ENCODE results near the gene FAR2. TPM values are rescaled to one million over a fixed set of nuclear protein-coding genes. Genes with fewer than 3 reads are reported as not detected.
"Not testable (repeated sequence)": the region's sequence is repeated elsewhere in the genome, so short reads cannot be mapped to it uniquely, and the experiment has no call there.

FAR2 gene
- total RNA-seq, 5 donors from 2014 or later (not counting 1 experiment from before 2014, with no cell fraction given), result 2.2 to 6.8 (median 4.9) TPM

- Histone ChIP-seq H3K9me3 (peaks cover 2% of the 10 kb centered on the region), H3K4me3 (ENCODE audit: control insufficient read depth in 1 of 2, extremely low read depth in 1 of 2, low read length in 1 of 2) (no peak overlapping the region), H3K27ac (ENCODE audit: low read length) (no peak overlapping the region), H3K27me3 (replicated peaks in 1 of 2; ENCODE audit: control insufficient read depth in 2 of 2, extremely low read depth in 1 of 2, insufficient read depth in 2 of 2, low read length in 1 of 2) (peaks cover 0 to 8% of the 10 kb centered on the region in 2 experiments), H3K36me3 (ENCODE audit: control insufficient read depth in 2 of 2, extremely low read depth in 1 of 2, insufficient read depth in 1 of 2, low read length in 1 of 2) (no peaks in the 10 kb centered on the region), H3K4me1 (ENCODE audit: control insufficient read depth in 1 of 2, extremely low read depth in 1 of 2, insufficient read depth in 2 of 2, low read length in 2 of 2) (no peaks in the 10 kb centered on the region)
- POLR2A ChIA-PET, result no interaction called here
- ATAC-seq (replicated peaks in 1 of 4) (no peak), DNase-seq (no peak)
- Mint-ChIP-seq H3K4me1 (no peaks in the 10 kb centered on the region), H3K4me3 (no peak overlapping the region), H3K27ac (no peak overlapping the region), H3K9me3 (peaks cover 11 to 27% (median 13%) of the 10 kb centered on the region in 3 donors), H3K27me3 (peaks cover 0 to 2% of the 10 kb centered on the region in 2 donors), H3K36me3 (peaks cover 10% of the 10 kb centered on the region)
- CTCF ChIA-PET, result no interaction called here
- WGBS (ENCODE audit: insufficient coverage), result no CpG with 5 or more reads among the region's 2 CpGs
Measured at GRCh38 chr12:29113101-29113500, 36.0 kb upstream of the FAR2 start.

- ChIA-PET POLR2A (no interaction called here), CTCF (no interaction called here)
- Mint-ChIP-seq H3K27ac (no peak overlapping the region), H3K27me3 (peaks cover 0 to 9% of the 10 kb centered on the region in 2 donors), H3K4me3 (no peak overlapping the region), H3K36me3 (no peaks in the 10 kb centered on the region), H3K9me3 (peaks cover under 1 to 5% (median 2%) of the 10 kb centered on the region in 3 donors), H3K4me1 (no peaks in the 10 kb centered on the region)
- no peak overlapping the region for H3K4me3 ChIP-seq (ENCODE audit: control insufficient read depth in 1 of 2, extremely low read depth in 1 of 2, low read length in 1 of 2)
- H3K27me3 ChIP-seq (replicated peaks in 1 of 2; ENCODE audit: control insufficient read depth in 2 of 2, extremely low read depth in 1 of 2, insufficient read depth in 2 of 2, low read length in 1 of 2), result peaks cover 0 to 8% of the 10 kb centered on the region in 2 experiments
- DNase-seq (no peak), ATAC-seq (replicated peaks in 1 of 4) (no peak)
- WGBS (ENCODE audit: insufficient coverage), result 80% methylated on average over 1 of the region's 3 CpGs
- H3K27ac ChIP-seq (ENCODE audit: low read length), result no peak overlapping the region
- no peaks in the 10 kb centered on the region for H3K36me3 ChIP-seq (ENCODE audit: control insufficient read depth in 2 of 2, extremely low read depth in 1 of 2, insufficient read depth in 1 of 2, low read length in 1 of 2)
- no peaks in the 10 kb centered on the region for H3K9me3 ChIP-seq
- H3K4me1 ChIP-seq (ENCODE audit: control insufficient read depth in 1 of 2, extremely low read depth in 1 of 2, insufficient read depth in 2 of 2, low read length in 2 of 2), result no peaks in the 10 kb centered on the region
Measured at GRCh38 chr12:29116414-29116813, 32.7 kb upstream of the FAR2 start.

- Mint-ChIP-seq H3K4me3 (no peak overlapping the region), H3K27ac (no peak overlapping the region), H3K36me3 (no peaks in the 10 kb centered on the region), H3K4me1 (no peaks in the 10 kb centered on the region), H3K9me3 (no peaks in the 10 kb centered on the region), H3K27me3 (peaks cover 0 to 6% of the 10 kb centered on the region in 2 donors)
- no peaks in the 10 kb centered on the region for H3K27me3 ChIP-seq (replicated peaks in 1 of 2; ENCODE audit: control insufficient read depth in 2 of 2, extremely low read depth in 1 of 2, insufficient read depth in 2 of 2, low read length in 1 of 2)
- no peaks in the 10 kb centered on the region for H3K9me3 ChIP-seq
- H3K4me1 ChIP-seq (ENCODE audit: control insufficient read depth in 1 of 2, extremely low read depth in 1 of 2, insufficient read depth in 2 of 2, low read length in 2 of 2), result no peaks in the 10 kb centered on the region
- H3K36me3 ChIP-seq (ENCODE audit: control insufficient read depth in 2 of 2, extremely low read depth in 1 of 2, insufficient read depth in 1 of 2, low read length in 1 of 2), result no peaks in the 10 kb centered on the region
- no peak overlapping the region for H3K27ac ChIP-seq (ENCODE audit: low read length)
- POLR2A ChIA-PET, result no interaction called here
- H3K4me3 ChIP-seq (ENCODE audit: control insufficient read depth in 1 of 2, extremely low read depth in 1 of 2, low read length in 1 of 2), result no peak overlapping the region
- WGBS (ENCODE audit: insufficient coverage), result 100% methylated on average over 1 of the region's 1 CpG
- CTCF ChIA-PET, result interaction anchor here in 1 of 2 donors (0.6 kb wide), 1 partner anchor 40 kb away, joined by 3 read pairs; no protein-coding TSS in a partner anchor
- ATAC-seq (replicated peaks in 1 of 4) (no peak), DNase-seq (no peak)
Measured at GRCh38 chr12:29131539-29131938, 17.5 kb upstream of the FAR2 start.

- 100% methylated on average over 1 of the region's 6 CpGs for WGBS (ENCODE audit: insufficient coverage)
Measured at GRCh38 chr12:29132316-29132715, 16.8 kb upstream of the FAR2 start.

GRCh38 chr12:29133181-29133580, 15.9 kb upstream of the FAR2 start:
- no peaks in the 10 kb centered on the region for H3K27me3 ChIP-seq (replicated peaks in 1 of 2; ENCODE audit: control insufficient read depth in 2 of 2, extremely low read depth in 1 of 2, insufficient read depth in 2 of 2, low read length in 1 of 2)
- no peak for ATAC-seq (replicated peaks in 1 of 4)
- WGBS (ENCODE audit: insufficient coverage), result no CpG with 5 or more reads among the region's 2 CpGs

More at GRCh38 chr12:29132316-29132715, 16.8 kb upstream of the FAR2 start:
- no peaks in the 10 kb centered on the region for H3K9me3 ChIP-seq
- no peaks in the 10 kb centered on the region for H3K4me1 ChIP-seq (ENCODE audit: control insufficient read depth in 1 of 2, extremely low read depth in 1 of 2, insufficient read depth in 2 of 2, low read length in 2 of 2)
- DNase-seq (no peak), ATAC-seq (replicated peaks in 1 of 4) (no peak)
- H3K27ac ChIP-seq (ENCODE audit: low read length), result no peak overlapping the region
- H3K4me3 Mint-ChIP-seq, result no peak overlapping the region
- peaks cover 0 to 10% of the 10 kb centered on the region in 2 donors for H3K27me3 Mint-ChIP-seq
- no peak overlapping the region for H3K27ac Mint-ChIP-seq
- no peaks in the 10 kb centered on the region for H3K4me1 Mint-ChIP-seq
- no peak overlapping the region for H3K4me3 ChIP-seq (ENCODE audit: control insufficient read depth in 1 of 2, extremely low read depth in 1 of 2, low read length in 1 of 2)
- H3K27me3 ChIP-seq (replicated peaks in 1 of 2; ENCODE audit: control insufficient read depth in 2 of 2, extremely low read depth in 1 of 2, insufficient read depth in 2 of 2, low read length in 1 of 2), result no peaks in the 10 kb centered on the region
- no peaks in the 10 kb centered on the region for H3K36me3 Mint-ChIP-seq
- ChIA-PET CTCF (no interaction called here), POLR2A (no interaction called here)
- H3K36me3 ChIP-seq (ENCODE audit: control insufficient read depth in 2 of 2, extremely low read depth in 1 of 2, insufficient read depth in 1 of 2, low read length in 1 of 2), result no peaks in the 10 kb centered on the region
- no peaks in the 10 kb centered on the region for H3K9me3 Mint-ChIP-seq

GRCh38 chr12:29133680-29134079, 15.4 kb upstream of the FAR2 start:
- H3K27me3 ChIP-seq (replicated peaks in 1 of 2; ENCODE audit: control insufficient read depth in 2 of 2, extremely low read depth in 1 of 2, insufficient read depth in 2 of 2, low read length in 1 of 2), result no peaks in the 10 kb centered on the region
- no peaks in the 10 kb centered on the region for H3K4me1 ChIP-seq (ENCODE audit: control insufficient read depth in 1 of 2, extremely low read depth in 1 of 2, insufficient read depth in 2 of 2, low read length in 2 of 2)
- H3K9me3 ChIP-seq, result no peaks in the 10 kb centered on the region
- H3K36me3 ChIP-seq (ENCODE audit: control insufficient read depth in 2 of 2, extremely low read depth in 1 of 2, insufficient read depth in 1 of 2, low read length in 1 of 2), result no peaks in the 10 kb centered on the region
- H3K4me1 Mint-ChIP-seq, result no peaks in the 10 kb centered on the region
- H3K27me3 Mint-ChIP-seq, result peaks cover 3 to 11% of the 10 kb centered on the region in 2 donors
- ATAC-seq (replicated peaks in 1 of 4), result no peak
- no peak overlapping the region for H3K4me3 Mint-ChIP-seq
- CTCF ChIA-PET, result no interaction called here
- H3K4me3 ChIP-seq (ENCODE audit: control insufficient read depth in 1 of 2, extremely low read depth in 1 of 2, low read length in 1 of 2), result no peak overlapping the region
- DNase-seq, result no peak
- H3K36me3 Mint-ChIP-seq, result no peaks in the 10 kb centered on the region
- 89% methylated on average over 1 of the region's 4 CpGs for WGBS (ENCODE audit: insufficient coverage)
- H3K27ac ChIP-seq (ENCODE audit: low read length), result no peak overlapping the region
- H3K27ac Mint-ChIP-seq, result no peak overlapping the region
- POLR2A ChIA-PET, result interaction anchor here in 1 of 2 donors (0.6 kb wide), 1 partner anchor 1578 kb away, joined by 4 read pairs; no protein-coding TSS in a partner anchor
- no peaks in the 10 kb centered on the region for H3K9me3 Mint-ChIP-seq

More at GRCh38 chr12:29133181-29133580, 15.9 kb upstream of the FAR2 start:
- H3K9me3 Mint-ChIP-seq, result no peaks in the 10 kb centered on the region
- Histone ChIP-seq H3K9me3 (no peaks in the 10 kb centered on the region), H3K4me1 (ENCODE audit: control insufficient read depth in 1 of 2, extremely low read depth in 1 of 2, insufficient read depth in 2 of 2, low read length in 2 of 2) (no peaks in the 10 kb centered on the region), H3K27ac (ENCODE audit: low read length) (no peak overlapping the region), H3K4me3 (ENCODE audit: control insufficient read depth in 1 of 2, extremely low read depth in 1 of 2, low read length in 1 of 2) (no peak overlapping the region), H3K36me3 (ENCODE audit: control insufficient read depth in 2 of 2, extremely low read depth in 1 of 2, insufficient read depth in 1 of 2, low read length in 1 of 2) (no peaks in the 10 kb centered on the region)
- DNase-seq, result no peak
- H3K36me3 Mint-ChIP-seq, result no peaks in the 10 kb centered on the region
- ChIA-PET CTCF (no interaction called here), POLR2A (interaction anchor here in 1 of 2 donors (0.6 kb wide), 1 partner anchor 1577 kb away, joined by 4 read pairs; no protein-coding TSS in a partner anchor)
- no peak overlapping the region for H3K27ac Mint-ChIP-seq
- peaks cover 3 to 11% of the 10 kb centered on the region in 2 donors for H3K27me3 Mint-ChIP-seq
- H3K4me3 Mint-ChIP-seq, result no peak overlapping the region
- H3K4me1 Mint-ChIP-seq, result no peaks in the 10 kb centered on the region

GRCh38 chr12:29138256-29138655, 10.8 kb upstream of the FAR2 start:
- H3K27ac Mint-ChIP-seq; H3K4me1 Mint-ChIP-seq; H3K4me3 Mint-ChIP-seq; POLR2A ChIA-PET; H3K9me3 ChIP-seq; H3K36me3 Mint-ChIP-seq; H3K4me3 ChIP-seq (ENCODE audit: control insufficient read depth in 1 of 2, extremely low read depth in 1 of 2, low read length in 1 of 2); CTCF ChIA-PET; DNase-seq; H3K27me3 ChIP-seq (replicated peaks in 1 of 2; ENCODE audit: control insufficient read depth in 2 of 2, extremely low read depth in 1 of 2, insufficient read depth in 2 of 2, low read length in 1 of 2); H3K27ac ChIP-seq (ENCODE audit: low read length); H3K4me1 ChIP-seq (ENCODE audit: control insufficient read depth in 1 of 2, extremely low read depth in 1 of 2, insufficient read depth in 2 of 2, low read length in 2 of 2); H3K9me3 Mint-ChIP-seq; ATAC-seq (replicated peaks in 1 of 4); H3K36me3 ChIP-seq (ENCODE audit: control insufficient read depth in 2 of 2, extremely low read depth in 1 of 2, insufficient read depth in 1 of 2, low read length in 1 of 2); H3K27me3 Mint-ChIP-seq: not testable (repeated sequence)
- WGBS (ENCODE audit: insufficient coverage), result 100% methylated on average over 2 of the region's 3 CpGs

Data from T-cell (primary cell).